MM.1S (cell line): ENCODE results near the gene SIL1.

Source experiments
- DNase-seq: peaks from one replicate; pipeline ENCODE4 v3.0.0-alpha.2; 2015
- H2AFZ ChIP-seq: fragments of 300-600 bp; sonication (generic); 2 replicates; pipeline ENCODE4 v1.6.0; 2016; ENCODE audit warnings: antibody characterized with exemption, low read length
- H3F3A ChIP-seq: fragments of 300-600 bp; sonication (generic); 2 replicates; pipeline ENCODE4 v1.6.1; 2016; ENCODE audit warnings: mild to moderate bottlenecking, antibody characterized with exemption, low read length, moderate library complexity, mixed read lengths; ENCODE audit not compliant: insufficient read depth
- H3K27ac ChIP-seq: fragments of 300-600 bp; sonication (generic); 2 replicates; pipeline ENCODE4 v1.5.1; 2016; ENCODE audit warnings: mild to moderate bottlenecking, low read length
- H3K27me3 ChIP-seq: fragments of 300-600 bp; sonication (generic); replicated peaks from 2 replicates; pipeline ENCODE4 v1.6.0; 2016; ENCODE audit warnings: low read length; ENCODE audit not compliant: insufficient read depth
- H3K36me3 ChIP-seq: fragments of 300-600 bp; sonication (generic); replicated peaks from 2 replicates; pipeline ENCODE4 v1.6.1; 2016; ENCODE audit warnings: mild to moderate bottlenecking, low read length, mixed read lengths; ENCODE audit not compliant: insufficient read depth
- H3K4me1 ChIP-seq: fragments of 300-600 bp; sonication (generic); 2 replicates; pipeline ENCODE4 v1.6.1; 2016; ENCODE audit warnings: low read length, mixed read lengths
- H3K4me2 ChIP-seq: fragments of 300-600 bp; sonication (generic); 2 replicates; pipeline ENCODE4 v1.6.0; 2016; ENCODE audit warnings: low read depth, low read length
- H3K4me3 ChIP-seq: fragments of 300-600 bp; sonication (generic); 2 replicates; pipeline ENCODE4 v1.5.1; 2016; ENCODE audit warnings: low read length, mixed read lengths
- H3K79me2 ChIP-seq: fragments of 300-600 bp; sonication (generic); 2 replicates; pipeline ENCODE4 v1.6.1; 2016; ENCODE audit warnings: mixed run types, low read length, mixed read lengths
- H3K9ac ChIP-seq: fragments of 300-600 bp; sonication (generic); 2 replicates; pipeline ENCODE4 v1.6.1; 2016; ENCODE audit warnings: low read length, mixed read lengths
- H3K9me2 ChIP-seq: fragments of 300-600 bp; sonication (generic); replicated peaks from 2 replicates; pipeline ENCODE4 v1.6.1; 2016; ENCODE audit warnings: mild to moderate bottlenecking, low read length, mixed read lengths; ENCODE audit not compliant: insufficient read depth
- H3K9me3 ChIP-seq: fragments of 300-600 bp; sonication (generic); replicated peaks from 2 replicates; pipeline ENCODE4 v1.6.1; 2016; ENCODE audit warnings: mild to moderate bottlenecking, low read length, mixed read lengths; ENCODE audit not compliant: insufficient read depth
- H4K20me1 ChIP-seq: fragments of 300-600 bp; sonication (generic); 2 replicates; pipeline ENCODE4 v1.6.1; 2016; ENCODE audit warnings: mild to moderate bottlenecking, low read length, moderate library complexity, mixed read lengths; ENCODE audit not compliant: insufficient read depth
- EZH2 ChIP-seq: fragments of 300-600 bp; sonication (generic); optimal IDR thresholded peaks from 2 replicates; pipeline ENCODE3; 2017; ENCODE audit warnings: low read depth, mild to moderate bottlenecking, antibody characterized with exemption, low read length, mixed read lengths
- EZH2phosphoT487 ChIP-seq: fragments of 300-600 bp; sonication (generic); IDR thresholded peaks from 2 replicates; pipeline ENCODE4 v1.6.1; 2018; ENCODE audit warnings: antibody characterized with exemption, low read length
- TF ChIP-seq, protein P1 (sequence below): fragments of 300-600 bp; sonication (generic); IDR thresholded peaks from 2 replicates; pipeline ENCODE4 v1.5.1; 2016; ENCODE audit warnings: antibody characterized with exemption, low read length, mixed read lengths

Gene SIL1

DNA sequence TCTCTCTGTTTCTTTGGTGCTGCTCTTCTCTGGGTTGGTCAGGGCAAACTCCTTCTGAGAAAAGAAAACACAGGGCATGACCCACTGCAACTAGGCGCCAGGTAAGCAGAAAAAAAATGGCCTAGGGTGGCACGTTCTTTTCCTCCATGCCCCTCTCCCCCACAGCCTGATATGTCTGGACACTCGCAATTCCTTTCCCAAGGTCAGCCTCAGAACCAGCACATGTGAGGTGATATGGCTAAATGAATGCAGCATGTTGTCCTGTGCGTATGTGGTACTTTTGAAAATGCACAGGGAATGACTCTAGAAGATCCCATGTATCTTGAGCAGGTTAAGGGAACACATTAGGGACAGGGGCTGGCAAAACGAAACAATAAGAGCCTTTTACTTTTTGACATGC lies 77.0 kb downstream of the SIL1 start:
- DNase-seq = no peak
- no peaks in the 10 kb centered on the region for H3K9me2 ChIP-seq
- H3K9me3 ChIP-seq = no peaks in the 10 kb centered on the region
- no peaks in the 10 kb centered on the region; the same call in 1 of the 2 replicates for H3K36me3 ChIP-seq
- H3F3A ChIP-seq = no peaks in the 10 kb centered on the region
- H3K4me1 ChIP-seq = no peaks in the 10 kb centered on the region
- H4K20me1 ChIP-seq = no peaks in the 10 kb centered on the region
- H3K9ac ChIP-seq = no peak overlapping the region
- no peak overlapping the region for H3K4me3 ChIP-seq
- no peak overlapping the region for H3K4me2 ChIP-seq
- TF ChIP-seq, protein P1, sequence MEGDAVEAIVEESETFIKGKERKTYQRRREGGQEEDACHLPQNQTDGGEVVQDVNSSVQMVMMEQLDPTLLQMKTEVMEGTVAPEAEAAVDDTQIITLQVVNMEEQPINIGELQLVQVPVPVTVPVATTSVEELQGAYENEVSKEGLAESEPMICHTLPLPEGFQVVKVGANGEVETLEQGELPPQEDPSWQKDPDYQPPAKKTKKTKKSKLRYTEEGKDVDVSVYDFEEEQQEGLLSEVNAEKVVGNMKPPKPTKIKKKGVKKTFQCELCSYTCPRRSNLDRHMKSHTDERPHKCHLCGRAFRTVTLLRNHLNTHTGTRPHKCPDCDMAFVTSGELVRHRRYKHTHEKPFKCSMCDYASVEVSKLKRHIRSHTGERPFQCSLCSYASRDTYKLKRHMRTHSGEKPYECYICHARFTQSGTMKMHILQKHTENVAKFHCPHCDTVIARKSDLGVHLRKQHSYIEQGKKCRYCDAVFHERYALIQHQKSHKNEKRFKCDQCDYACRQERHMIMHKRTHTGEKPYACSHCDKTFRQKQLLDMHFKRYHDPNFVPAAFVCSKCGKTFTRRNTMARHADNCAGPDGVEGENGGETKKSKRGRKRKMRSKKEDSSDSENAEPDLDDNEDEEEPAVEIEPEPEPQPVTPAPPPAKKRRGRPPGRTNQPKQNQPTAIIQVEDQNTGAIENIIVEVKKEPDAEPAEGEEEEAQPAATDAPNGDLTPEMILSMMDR = no peak
- TF ChIP-seq EZH2 = no peak
- TF ChIP-seq EZH2phosphoT487 = no peak
- no peaks in the 10 kb centered on the region for H3K27me3 ChIP-seq
- H3K27ac ChIP-seq = no peak overlapping the region
- H3K79me2 ChIP-seq = no peaks in the 10 kb centered on the region
- no peak overlapping the region for H2AFZ ChIP-seq

DNA sequence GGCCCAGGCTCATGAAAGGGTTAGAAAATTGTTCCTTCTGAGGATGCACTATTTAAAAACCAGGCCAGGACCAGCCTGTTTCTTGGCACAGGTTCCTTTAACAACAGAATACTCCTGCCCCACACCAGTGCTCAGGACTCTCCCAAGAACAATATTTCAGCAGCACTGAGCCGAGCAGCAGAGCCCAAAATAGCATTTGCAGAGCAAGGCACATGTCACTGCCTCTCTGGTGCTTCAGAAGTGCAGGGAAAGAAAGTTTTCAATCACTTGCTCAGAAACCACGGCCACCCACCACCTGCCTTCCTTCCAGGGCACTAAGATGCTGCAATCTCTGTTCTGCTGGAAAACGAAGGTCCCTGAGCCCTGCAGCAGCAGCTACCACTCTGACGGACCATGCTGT lies 77.6 kb downstream of the SIL1 start:
- no peaks in the 10 kb centered on the region for H3K9me2 ChIP-seq
- H3K4me3 ChIP-seq = no peak overlapping the region
- H3K9ac ChIP-seq = no peak overlapping the region
- no peaks in the 10 kb centered on the region for H3K27me3 ChIP-seq
- TF ChIP-seq EZH2 (no peak), EZH2phosphoT487 (no peak)
- TF ChIP-seq, protein P1 = no peak
- no peak overlapping the region for H3K4me2 ChIP-seq
- H3K36me3 ChIP-seq = no peaks in the 10 kb centered on the region; the same call in 1 of the 2 replicates
- H3K4me1 ChIP-seq = no peaks in the 10 kb centered on the region
- no peak overlapping the region for H2AFZ ChIP-seq
- no peak for DNase-seq
- H3K9me3 ChIP-seq = no peaks in the 10 kb centered on the region
- H3K79me2 ChIP-seq = no peaks in the 10 kb centered on the region
- H4K20me1 ChIP-seq = no peaks in the 10 kb centered on the region
- H3F3A ChIP-seq = no peaks in the 10 kb centered on the region
- no peak overlapping the region for H3K27ac ChIP-seq

DNA sequence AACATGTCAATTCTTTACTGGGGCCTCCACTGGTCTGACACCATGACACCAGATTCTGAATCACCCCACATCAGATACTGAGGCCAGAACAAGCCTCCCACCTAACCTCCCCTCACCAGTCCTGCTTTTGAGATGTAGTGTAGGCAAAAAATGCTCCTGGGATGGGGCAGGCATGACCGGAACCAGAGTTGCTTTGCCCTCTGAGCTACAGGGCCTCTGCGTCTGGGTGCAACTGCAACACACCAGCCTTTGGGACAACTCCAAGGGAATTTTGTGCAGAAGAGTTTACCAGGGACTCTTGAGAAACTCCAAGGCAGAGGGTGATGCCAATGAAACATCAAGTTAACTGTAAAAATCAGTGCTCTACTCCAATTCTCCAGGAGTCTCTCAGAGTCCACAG lies 79.4 kb downstream of the SIL1 start:
- Histone ChIP-seq H3K9me2 (no peaks in the 10 kb centered on the region), H3K36me3 (no peaks in the 10 kb centered on the region; the same call in 1 of the 2 replicates), H3F3A (no peaks in the 10 kb centered on the region), H3K4me1 (no peaks in the 10 kb centered on the region), H3K4me3 (no peak overlapping the region), H3K4me2 (no peak overlapping the region), H3K79me2 (no peaks in the 10 kb centered on the region), H4K20me1 (no peaks in the 10 kb centered on the region), H3K27me3 (no peaks in the 10 kb centered on the region), H3K9ac (no peak overlapping the region), H3K9me3 (no peaks in the 10 kb centered on the region), H2AFZ (no peak overlapping the region), H3K27ac (no peak overlapping the region)
- no peak for DNase-seq
- TF ChIP-seq, protein P1 = no peak
- no peak for TF ChIP-seq EZH2phosphoT487
- no peak for TF ChIP-seq EZH2
